SU-DHL-6 (cell line): ENCODE data around the gene URI1.

Experiments used
- CTCF ChIP-seq: fragments of 200-600 bp; sonication (generic); IDR thresholded peaks from one replicate; pipeline ENCODE4 v1.5.1; 2017; ENCODE audit warnings: antibody characterized with exemption, mild to moderate bottlenecking, low read length, moderate library complexity; ENCODE audit not compliant: insufficient read depth, poor library complexity, severe bottlenecking
- EZH2phosphoT487 ChIP-seq: fragments of 200-600 bp; sonication (generic), shearing (Covaris generic); conservative IDR thresholded peaks from 2 replicates; pipeline ENCODE4 v1.6.1; 2018; ENCODE audit warnings: mild to moderate bottlenecking, antibody characterized with exemption, low read length, moderate library complexity, mixed read lengths

GRCh38 chr19:30047432-30047831, 105.4 kb downstream of the URI1 start:
- TF ChIP-seq CTCF = no peak
- no peak for TF ChIP-seq EZH2phosphoT487
